A549 treated with AZD2906 at 1 μM for 4 hours (cell line): ENCODE data around the gene HEG1. TPM values are rescaled to one million over a fixed set of nuclear protein-coding genes. Genes with fewer than 3 reads are reported as not detected.

ENCODE experiments used
- total RNA-seq: library from RNA; stranded (reverse); fragments of 200-300 nt; extraction: Qiagen RNA extraction; gene quantifications from 5 replicates; pipeline ENCODE4 v1.2.3, GENCODE V29; 2022

Gene HEG1
- 10.5 to 16.3 TPM (median 12.2 TPM) in 5 replicates for total RNA-seq

GRCh38 chr3:125055913-125056745, at the start of gene HEG1:
TSS of gene HEG1 (minus strand) at chr3:125055997. CDS start at chr3:125055890, 107 bp downstream.

DNA sequence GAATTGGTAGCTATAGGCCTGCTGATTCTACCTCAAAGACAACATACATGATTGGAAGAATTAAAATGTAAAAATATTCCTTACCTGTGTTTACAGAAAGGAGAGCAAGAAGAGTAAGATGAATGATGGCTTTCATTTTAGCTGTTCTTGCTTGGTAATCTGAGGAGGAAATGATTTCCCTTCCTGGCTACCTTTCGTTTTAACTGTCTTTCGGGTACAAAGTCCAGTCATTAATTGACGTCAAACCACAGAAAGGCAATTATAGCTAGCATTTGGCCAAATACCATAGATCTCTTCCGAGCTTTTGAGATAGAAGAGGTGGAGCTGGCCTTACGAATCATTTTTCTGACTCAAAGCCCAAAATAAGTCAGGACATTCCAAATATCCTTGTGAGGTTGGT, 121.2 kb downstream of the HEG1 start, which contains the start of gene MUC13:
MUC13 (minus strand) TSS at position 175 of the 400 bp plus-strand sequence; CDS start at position 136, 39 bp downstream.

Other genes starting within 250 kb of the HEG1 start
- 420 to 491 TPM (median 475 TPM) in 5 replicates for gene ITGB5, start 168.6 kb downstream of the HEG1 start, total RNA-seq
- gene MUC13, start 121.2 kb downstream of the HEG1 start, total RNA-seq = 6.7 to 7.6 TPM (median 7.0 TPM) in 5 replicates
- gene SLC12A8, start 156.8 kb upstream of the HEG1 start, total RNA-seq = 1.3 to 2.3 TPM (median 1.6 TPM) in 5 replicates